A172 (cell line): ENCODE data around the gene TRIM10. TPM values are rescaled to one million over a fixed set of nuclear protein-coding genes. Genes with fewer than 3 reads are reported as not detected.

ENCODE experiments used
- DNase-seq: peaks from one replicate; pipeline ENCODE4 v3.0.0-alpha.2; 2015; ENCODE audit warnings: low spot score
- total RNA-seq: library from RNA; depleted of rRNA; stranded (reverse); fragments of >200 nt; shearing (Covaris generic); gene quantifications from 2 replicates; pipeline ENCODE4 v1.2.3, GENCODE V29; 2014; rRNA removed

TRIM10 gene
- total RNA-seq, result not detected in 2 replicates

DNA sequence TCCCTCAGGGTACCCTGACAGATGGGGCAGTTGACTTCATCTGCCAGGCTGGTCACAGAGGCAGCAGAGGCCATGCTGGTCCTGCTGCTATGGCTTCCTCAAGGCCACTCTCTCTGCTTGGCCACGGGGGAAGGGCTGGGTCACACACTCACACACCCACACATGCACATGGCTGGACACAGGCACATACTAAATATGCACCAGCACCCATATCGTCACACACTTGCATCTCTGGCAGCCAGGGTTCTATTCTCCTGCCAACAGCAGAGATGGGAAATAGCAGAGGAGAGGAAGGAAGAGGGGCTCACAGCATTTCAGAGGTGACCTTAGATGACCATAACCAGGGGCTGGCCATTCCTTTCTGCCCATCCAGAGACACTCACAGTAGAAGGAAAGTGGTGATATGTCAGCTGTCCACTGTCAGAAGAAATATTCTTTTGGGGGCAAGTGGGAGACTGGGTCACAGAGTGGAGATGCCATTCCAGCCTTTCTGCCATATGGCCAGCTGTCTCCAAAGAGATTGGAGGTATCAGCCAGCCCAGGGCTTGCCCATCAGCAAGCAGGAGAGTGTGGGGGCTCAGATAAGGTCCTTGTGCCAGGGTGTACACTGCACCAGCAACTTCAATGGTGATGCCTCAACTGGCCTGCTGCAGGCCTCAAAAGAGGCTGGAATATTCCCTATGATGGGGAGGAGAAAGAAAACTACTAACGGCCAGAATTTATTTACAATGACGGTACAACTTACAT is at the start of gene TRIM10:
TRIM10 (minus strand) TSS at position 427 of the 747 bp plus-strand sequence; CDS start at position 74, 353 bp downstream.
- DNase-seq, result no peak

GRCh38 chr6:30207619-30208295 is 46.7 kb upstream of the TRIM10 start:
- no peak for DNase-seq

DNA sequence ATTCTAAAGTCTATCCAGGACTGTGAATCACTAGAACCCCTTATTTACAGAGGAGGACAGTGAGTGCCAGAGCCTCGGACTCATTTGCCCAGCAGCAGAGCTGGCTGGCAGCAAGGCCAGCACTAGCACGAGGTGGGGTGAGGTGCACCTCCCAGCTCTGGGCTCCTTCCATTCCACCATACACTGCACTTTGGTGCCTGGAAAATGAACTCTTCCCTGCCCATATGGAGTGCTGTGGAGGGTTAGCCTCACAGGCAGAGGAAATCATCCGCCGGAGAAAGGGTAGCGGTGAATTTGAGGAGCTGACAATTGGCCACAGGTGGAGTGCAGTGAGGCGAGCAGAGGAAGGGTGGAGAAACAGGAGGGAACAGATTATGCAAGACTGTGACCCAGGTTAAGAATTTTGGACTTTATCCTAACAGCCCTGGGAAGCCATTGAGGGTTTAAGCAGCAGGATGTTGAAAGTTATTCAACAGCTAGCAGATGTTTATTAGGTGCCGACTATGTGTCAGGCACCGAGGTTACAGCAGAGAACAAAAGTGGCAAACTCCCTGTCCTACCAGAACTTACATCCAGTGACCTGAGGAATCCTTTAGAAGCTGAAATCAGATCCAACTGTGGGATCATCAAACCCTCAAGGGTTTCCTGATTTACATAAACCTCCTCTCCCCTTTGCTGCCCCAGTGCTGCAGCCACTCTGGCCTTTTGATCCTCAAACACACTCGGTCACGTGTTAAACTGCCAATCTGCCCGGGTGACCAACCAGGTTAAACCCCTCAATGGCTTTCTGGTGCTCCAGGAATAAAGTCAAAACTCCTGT is 46.0 kb upstream of the TRIM10 start:
- DNase-seq, result no peak

- no peak for DNase-seq
These were observed 45.1 kb upstream of the TRIM10 start for GRCh38 chr6:30206152-30206551.

DNA sequence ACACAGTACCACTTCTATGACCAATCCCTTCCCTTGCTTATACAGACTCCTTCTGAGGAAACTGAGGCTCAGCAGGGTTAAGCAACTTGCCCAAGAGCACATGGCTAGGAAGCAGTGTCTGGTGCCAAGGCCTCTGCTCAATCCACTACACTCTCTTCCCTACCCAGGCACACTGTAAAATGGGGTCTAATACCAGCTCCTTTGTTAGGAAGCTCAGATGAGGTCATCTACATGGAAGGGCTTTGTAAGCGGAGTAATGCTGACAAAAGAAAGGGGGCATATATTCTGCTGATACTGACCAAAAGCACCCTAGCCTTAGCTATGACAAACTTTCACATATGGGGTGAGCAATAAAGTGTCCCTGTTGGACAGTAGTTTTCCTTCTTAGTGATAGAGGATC is 43.1 kb upstream of the TRIM10 start:
- no peak for DNase-seq

- DNase-seq, result no peak
These were observed 41.4 kb upstream of the TRIM10 start for GRCh38 chr6:30202366-30202765.

DNA sequence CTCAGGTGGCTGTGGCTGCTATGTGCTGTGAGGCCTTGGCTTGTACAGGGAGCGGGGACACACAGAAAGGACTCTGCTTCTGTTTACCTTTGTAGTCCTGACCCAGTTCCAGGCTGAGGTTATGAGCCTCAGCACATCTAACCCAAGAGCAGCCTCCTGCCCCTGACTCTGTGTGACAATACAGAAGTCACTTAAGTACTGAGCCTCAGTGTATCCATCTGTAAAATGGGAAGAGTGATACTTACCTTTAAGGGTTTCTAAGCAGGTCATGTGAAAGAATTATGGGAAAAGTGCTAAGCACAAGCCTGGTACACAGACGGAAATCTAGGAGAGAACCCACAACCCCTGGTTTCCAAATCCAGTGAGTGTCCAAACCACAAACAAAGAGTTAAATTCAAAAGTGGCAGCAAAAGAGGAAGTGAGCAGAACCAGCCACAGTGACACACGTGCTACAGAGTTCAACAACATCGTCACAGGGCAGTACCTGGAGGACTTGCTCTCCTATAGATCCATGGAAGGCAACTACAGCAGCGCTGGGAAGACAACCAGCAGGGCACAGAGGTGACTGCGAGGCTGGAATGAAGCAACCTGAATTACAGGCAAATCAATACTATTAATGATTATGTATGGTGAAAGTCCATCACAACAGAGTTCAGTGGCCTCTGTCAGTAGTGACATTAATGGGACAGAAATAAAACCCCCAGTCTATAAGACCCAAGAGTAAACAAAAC is 39.7 kb upstream of the TRIM10 start:
- no peak for DNase-seq

DNA sequence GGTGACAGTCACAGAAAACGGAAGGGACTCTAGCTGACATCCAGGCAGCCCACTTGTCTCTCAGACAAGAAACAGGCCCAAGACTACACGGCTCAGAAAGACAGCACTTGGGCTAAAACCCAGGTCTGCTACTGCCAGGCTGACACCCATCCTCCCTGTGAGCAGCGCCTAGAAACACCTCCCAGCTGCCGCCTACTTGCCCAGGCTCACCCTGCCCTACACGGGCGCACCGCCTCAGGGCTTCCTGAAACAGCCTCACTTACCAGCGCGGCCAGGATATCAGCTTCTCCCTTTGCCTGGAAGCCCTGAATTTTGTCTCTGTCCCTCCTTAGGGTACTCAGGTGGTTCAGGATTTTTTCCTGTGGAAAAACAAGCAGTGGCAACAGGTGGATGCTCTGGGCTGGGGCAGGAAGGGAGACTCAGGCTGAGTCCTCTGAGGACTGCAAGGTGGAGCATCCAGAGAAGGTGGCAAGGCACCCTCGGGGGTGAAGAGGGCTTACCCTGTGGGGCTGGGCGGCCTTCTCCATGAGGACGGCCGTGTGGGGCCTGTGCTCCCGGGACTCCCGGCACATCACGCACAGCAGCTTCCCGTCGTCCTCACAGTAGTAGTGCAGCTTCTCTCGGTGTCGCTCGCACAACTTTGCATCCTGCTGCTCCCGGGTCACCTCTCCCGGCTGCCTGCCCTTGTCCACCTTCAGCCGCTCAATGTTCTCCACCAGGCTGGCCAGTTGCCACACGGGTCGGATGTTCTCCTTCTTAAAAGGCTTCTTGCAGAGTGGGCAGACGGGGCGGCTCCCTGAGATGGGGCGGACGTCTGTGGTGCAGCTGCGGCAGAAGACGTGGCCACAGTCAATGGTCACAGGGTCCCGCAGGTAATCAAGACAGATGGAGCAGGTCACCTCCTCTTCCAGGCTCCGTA is 37.4 kb upstream of the TRIM10 start:
- DNase-seq, result no peak

DNA sequence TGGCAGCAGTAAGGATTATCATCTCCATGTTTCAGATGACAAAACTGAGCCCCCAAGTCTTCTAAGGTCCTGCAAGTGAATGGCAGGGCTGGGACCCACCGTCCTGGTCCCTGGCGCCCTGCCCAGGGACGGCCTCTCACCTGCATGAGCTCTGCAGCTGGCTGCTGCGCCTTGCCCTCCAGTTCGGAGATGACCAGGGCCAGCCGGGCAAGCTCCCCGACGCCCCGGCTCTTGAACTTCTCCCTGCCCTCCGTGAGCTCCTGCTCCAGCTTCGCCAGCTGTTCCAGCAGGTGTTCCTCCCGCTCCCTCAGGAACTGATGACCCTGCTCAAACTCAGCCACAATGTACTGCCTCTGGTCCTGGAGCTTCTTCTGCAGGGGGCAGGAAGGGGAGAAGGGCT is 35.4 kb upstream of the TRIM10 start:
- no peak for DNase-seq

GRCh38 chr6:30195951-30196350 is 34.9 kb upstream of the TRIM10 start:
- DNase-seq, result no peak

DNA sequence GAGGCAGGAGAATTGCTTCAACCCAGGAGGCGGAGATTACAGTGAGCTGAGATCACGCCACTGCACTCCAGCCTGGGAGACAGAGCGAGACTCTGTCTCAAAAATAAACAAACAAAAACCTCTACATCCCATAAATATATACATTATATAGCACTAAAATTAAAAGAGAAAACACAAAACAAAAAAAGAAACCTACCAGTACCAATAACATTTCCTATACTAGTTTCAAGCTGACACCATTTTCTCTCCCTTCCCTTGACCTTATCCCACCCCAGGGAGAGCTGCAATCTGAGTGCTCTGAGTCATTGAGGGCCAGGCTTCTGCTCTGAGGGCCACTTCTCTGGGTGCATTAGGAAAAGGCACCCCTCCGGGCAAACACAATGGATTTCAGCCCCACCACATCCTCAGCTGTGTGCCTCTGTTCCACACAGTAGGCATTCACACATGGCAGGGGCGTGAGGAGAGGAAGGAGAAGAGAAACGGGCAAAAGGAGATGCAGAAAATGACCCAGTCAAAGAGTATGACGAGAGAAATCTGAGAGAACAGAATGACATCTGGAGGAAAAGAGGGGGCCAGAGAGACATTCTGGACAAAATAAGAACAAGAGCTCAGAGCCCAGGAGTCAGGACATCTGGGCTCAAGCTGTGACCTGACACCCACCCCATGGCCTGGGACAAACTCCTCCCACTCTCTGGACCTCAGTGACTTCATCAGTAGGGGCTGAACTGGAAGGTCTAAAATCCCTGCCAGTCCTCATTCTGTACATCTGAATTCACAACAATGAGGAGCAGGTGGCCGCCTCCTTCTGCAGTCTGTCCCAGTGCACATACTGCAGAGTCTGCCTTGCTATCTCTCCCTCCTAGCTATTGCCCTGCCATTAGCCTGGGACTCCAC is 34.0 kb upstream of the TRIM10 start:
- DNase-seq, result no peak

DNA sequence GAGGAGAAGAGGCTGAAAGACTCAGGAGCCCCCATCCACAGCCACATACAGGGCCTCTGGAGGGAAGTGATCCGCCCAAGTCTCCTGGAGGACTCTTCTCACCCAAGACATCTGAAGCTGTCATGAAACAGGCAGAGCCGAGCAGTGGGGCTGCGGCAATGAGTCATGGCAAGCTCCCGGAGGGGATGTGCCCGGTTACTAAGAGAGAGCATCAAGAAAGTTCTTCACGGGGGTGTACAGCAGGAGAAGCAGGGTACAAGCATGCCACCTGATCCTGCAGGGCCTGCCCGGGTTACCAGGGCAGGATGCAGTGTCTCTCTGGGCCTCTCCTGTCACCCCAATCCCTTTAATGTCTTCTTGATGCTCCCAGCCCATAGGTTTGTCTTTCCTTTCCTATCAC is 31.1 kb upstream of the TRIM10 start:
- DNase-seq, result no peak

DNA sequence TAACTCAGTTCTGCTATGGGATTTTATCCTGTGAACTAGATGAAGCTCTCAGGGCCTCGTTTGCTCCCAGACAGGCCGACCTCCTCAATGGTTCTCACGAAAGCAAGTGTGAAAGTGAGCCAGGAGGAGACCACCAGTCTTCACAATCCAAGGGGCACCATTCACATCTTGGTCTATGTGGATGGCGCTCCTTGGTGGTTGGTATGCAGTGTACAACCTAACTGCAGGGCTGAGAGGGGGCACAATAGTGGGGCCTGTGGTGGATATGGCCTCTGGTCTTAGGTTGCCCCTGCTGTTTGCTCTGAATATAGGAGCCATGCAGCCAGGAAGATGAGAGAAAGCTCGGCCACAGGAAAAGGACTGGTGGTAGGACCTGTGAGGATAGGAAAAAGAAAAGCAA is 27.5 kb upstream of the TRIM10 start:
- no peak for DNase-seq

- no peak for DNase-seq
These were observed 25.0 kb upstream of the TRIM10 start for GRCh38 chr6:30185846-30186484.

DNA sequence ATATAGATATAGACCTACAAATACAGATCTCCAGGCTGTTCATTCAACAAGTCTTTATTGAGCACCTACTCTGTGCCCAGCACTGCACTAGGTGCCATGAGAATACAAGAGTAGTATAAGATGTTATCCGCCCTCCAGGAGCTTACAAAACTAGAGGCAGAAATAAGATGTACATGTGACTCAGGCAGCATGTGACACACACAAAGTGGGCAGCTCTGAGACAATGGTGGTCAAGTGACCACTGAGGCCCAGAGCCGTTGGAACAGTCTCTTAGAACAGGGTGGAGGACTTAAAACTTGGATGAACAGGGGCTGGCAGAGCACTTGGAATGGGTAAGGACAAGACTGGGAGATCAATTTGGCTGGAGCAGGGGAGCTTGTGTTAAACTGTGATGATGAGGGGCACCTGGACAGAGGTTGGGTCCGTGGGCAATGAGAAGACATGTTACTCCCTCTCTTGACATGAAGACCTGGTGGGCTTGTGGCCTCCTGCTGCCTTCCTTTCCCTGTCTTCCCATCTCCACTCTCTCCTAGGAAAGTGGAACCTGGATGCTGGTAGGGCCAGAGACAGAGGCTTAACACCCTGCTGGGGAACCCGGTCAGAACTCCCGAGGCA is 23.5 kb upstream of the TRIM10 start:
- no peak for DNase-seq

DNA sequence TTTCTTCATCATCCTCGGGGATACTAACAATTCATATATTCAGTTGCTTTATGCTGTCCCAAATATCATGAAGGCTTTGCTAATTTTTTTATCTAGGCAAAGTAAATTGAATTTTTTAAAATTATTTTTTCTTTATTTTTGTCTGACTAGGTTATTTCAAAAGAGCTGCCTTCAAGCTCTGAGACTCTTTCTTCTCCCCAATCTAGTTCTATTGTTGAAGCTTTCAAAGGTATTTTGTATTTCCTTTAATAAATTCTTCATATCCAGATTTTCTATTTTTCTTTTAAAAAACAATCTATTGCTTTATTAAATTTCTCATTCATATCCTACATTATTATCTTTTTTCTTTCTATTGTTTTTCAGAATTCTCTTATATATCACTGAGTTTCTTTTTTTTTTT is 19.1 kb upstream of the TRIM10 start:
- DNase-seq, result no peak

DNA sequence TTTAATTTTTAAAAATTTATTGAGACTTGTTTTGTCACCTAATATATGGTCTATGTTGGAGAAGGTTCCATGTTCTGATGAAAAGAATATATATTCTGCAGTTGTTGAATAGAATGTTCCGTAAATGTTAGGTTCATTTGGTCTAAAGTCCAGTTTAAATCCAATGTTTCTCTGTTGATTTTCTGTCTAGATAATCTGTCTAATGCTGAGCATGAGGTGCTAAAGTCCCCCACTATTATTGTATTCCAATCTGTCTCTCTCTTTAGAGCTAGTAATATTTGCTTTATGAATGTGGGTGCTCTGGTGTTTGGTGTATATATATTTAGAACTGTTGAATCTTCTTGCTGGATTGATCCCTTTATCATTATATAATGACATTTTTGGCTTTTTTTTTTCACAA is 17.8 kb upstream of the TRIM10 start:
- DNase-seq, result no peak

GRCh38 chr6:30175765-30176164 is 14.8 kb upstream of the TRIM10 start:
- no peak for DNase-seq

GRCh38 chr6:30172681-30173080 is 11.7 kb upstream of the TRIM10 start:
- no peak for DNase-seq
